GM10248 (cell line): ENCODE results near the gene PDZK1IP1.

Experiments used
- CTCF ChIA-PET: fragments of 300-600 bp; sonication (Branson Sonifier 250); formaldehyde crosslinking; extraction: SDS; loops from one replicate; lab custom pipeline; 2021; ENCODE audit warnings: antibody characterized with exemption; lab: Yijun Ruan, JAX
- POLR2A ChIA-PET: fragments of 350-650 bp; sonication (Branson Sonifier 250); formaldehyde crosslinking; extraction: SDS; loops from one replicate; lab custom pipeline; 2020; ENCODE audit warnings: antibody characterized with exemption; lab: Yijun Ruan, JAX
- DNase-seq: peaks from one replicate; pipeline ENCODE4 v3.0.0; 2012; ENCODE audit errors: extremely low spot score
- CTCF ChIP-seq: IDR thresholded peaks from 2 replicates; pipeline ENCODE4 v1.5.1; 2012; ENCODE audit warnings: mild to moderate bottlenecking, low read depth; ENCODE audit errors: extremely low read depth, missing control alignments, control extremely low read depth

PDZK1IP1 gene

GRCh38 chr1:47223921-47224675, 34.3 kb upstream of the PDZK1IP1 start:
- POLR2A ChIA-PET: no interaction called here
- no peak for DNase-seq
- no peak for TF ChIP-seq CTCF
- CTCF ChIA-PET: no interaction called here

GRCh38 chr1:47223174-47223920, 33.5 kb upstream of the PDZK1IP1 start:
- ChIA-PET POLR2A (no interaction called here), CTCF (no interaction called here)
- no peak for TF ChIP-seq CTCF
- DNase-seq: no peak

- ChIA-PET POLR2A (no interaction called here), CTCF (interaction anchor here (1.1 to 3.4 kb wide), 4 partner anchors 15 to 43 kb away, joined by 3 to 14 read pairs (median 8); no protein-coding TSS in a partner anchor)
- DNase-seq: no peak
- TF ChIP-seq CTCF: no peak
Observed at GRCh38 chr1:47222476-47222875, 32.6 kb upstream of the PDZK1IP1 start.

GRCh38 chr1:47219590-47220220, 29.9 kb upstream of the PDZK1IP1 start:
- DNase-seq: no peak
- no peak for TF ChIP-seq CTCF
- CTCF ChIA-PET: interaction anchor here (3.4 kb wide), 1 partner anchor 17 kb away, joined by 14 read pairs; no protein-coding TSS in a partner anchor
- POLR2A ChIA-PET: no interaction called here

GRCh38 chr1:47219001-47219400, 29.2 kb upstream of the PDZK1IP1 start:
- ChIA-PET CTCF (no interaction called here), POLR2A (no interaction called here)
- no peak for DNase-seq
- TF ChIP-seq CTCF: no peak

GRCh38 chr1:47216278-47217059, 26.6 kb upstream of the PDZK1IP1 start:
- ChIA-PET CTCF (interaction anchor here (3.9 kb wide), 1 partner anchor 24 kb away, joined by 17 read pairs; no protein-coding TSS in a partner anchor), POLR2A (no interaction called here)
- no peak for DNase-seq
- TF ChIP-seq CTCF: no peak
